GM12864 (cell line): Measurements from ENCODE around the gene KCNJ5.

Experiments
- DNase-seq: peaks from one replicate; pipeline ENCODE4 v3.0.0-alpha.2; 2011; ENCODE audit warnings: low read depth
- H3K4me3 ChIP-seq: 2 replicates; pipeline ENCODE4 v1.5.1; 2011; ENCODE audit warnings: mild to moderate bottlenecking, low read depth, low read length, control low read depth
- TF ChIP-seq, protein P1 (sequence below): IDR thresholded peaks from 2 replicates; pipeline ENCODE4 v1.5.1; 2011; ENCODE audit warnings: low read depth, mild to moderate bottlenecking, moderate library complexity, low read length, control low read depth, inconsistent platforms; ENCODE audit errors: missing control alignments

The KCNJ5 gene

DNA sequence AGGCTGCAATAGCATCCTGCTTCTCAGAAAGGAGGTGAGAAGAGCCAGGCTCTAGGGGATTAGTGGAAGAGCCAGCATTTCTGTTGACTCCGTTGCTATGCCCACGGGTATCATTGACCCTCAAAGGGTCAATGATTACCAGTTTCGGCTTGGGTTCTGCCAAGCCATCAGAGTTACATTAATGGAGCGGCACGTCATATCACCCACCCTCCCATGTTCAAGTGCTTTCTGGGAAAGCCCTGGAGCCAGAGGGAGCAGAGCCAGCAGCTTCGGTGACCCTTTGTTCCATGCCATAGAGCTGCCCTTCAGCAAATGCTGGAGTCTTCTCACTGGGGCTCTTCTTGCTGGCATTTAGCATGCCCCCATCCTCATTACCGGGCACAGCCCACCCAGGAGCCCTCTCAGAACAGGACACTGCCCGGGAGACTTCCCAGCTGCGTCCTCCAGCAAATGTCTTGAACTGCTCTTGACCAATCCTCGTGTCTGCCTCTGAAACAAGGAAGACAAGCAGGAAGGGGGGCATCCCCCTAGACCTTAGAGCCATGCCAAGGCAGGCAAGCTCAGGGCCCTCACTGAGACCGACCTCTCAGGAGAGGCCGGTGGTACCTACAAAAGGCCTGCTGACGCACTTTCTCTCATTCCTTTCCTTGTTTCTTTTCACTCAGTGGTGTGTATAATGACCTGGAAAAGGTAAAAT, 38.7 kb upstream of the KCNJ5 start:
- no peak for DNase-seq
- no peak overlapping the region for H3K4me3 ChIP-seq
- TF ChIP-seq, protein P1, sequence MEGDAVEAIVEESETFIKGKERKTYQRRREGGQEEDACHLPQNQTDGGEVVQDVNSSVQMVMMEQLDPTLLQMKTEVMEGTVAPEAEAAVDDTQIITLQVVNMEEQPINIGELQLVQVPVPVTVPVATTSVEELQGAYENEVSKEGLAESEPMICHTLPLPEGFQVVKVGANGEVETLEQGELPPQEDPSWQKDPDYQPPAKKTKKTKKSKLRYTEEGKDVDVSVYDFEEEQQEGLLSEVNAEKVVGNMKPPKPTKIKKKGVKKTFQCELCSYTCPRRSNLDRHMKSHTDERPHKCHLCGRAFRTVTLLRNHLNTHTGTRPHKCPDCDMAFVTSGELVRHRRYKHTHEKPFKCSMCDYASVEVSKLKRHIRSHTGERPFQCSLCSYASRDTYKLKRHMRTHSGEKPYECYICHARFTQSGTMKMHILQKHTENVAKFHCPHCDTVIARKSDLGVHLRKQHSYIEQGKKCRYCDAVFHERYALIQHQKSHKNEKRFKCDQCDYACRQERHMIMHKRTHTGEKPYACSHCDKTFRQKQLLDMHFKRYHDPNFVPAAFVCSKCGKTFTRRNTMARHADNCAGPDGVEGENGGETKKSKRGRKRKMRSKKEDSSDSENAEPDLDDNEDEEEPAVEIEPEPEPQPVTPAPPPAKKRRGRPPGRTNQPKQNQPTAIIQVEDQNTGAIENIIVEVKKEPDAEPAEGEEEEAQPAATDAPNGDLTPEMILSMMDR: no peak

DNA sequence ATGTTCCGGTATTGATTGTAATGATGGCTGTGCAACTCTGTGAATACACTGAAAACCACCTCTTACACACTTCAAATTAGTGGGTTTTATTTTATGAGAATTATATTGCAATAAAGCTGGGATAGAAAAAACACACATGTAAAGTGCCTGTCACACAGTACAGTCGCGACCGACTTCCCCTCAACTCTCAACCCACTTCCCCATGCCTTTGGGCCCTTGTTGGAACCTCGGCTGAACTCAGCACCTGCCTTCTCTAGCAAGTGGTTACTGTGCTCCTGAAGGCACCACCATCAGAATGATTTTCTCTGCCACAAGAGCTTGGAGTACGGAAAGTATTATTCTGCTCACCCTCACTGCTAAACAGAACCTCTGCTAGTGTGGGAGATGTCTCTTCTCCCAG, 37.6 kb upstream of the KCNJ5 start:
- H3K4me3 ChIP-seq: no peak overlapping the region
- no peak for DNase-seq
- TF ChIP-seq, protein P1: no peak

GRCh38 chr11:128854841-128855240, 36.3 kb upstream of the KCNJ5 start:
- TF ChIP-seq, protein P1: no peak
- DNase-seq: no peak
- H3K4me3 ChIP-seq: no peak overlapping the region

DNA sequence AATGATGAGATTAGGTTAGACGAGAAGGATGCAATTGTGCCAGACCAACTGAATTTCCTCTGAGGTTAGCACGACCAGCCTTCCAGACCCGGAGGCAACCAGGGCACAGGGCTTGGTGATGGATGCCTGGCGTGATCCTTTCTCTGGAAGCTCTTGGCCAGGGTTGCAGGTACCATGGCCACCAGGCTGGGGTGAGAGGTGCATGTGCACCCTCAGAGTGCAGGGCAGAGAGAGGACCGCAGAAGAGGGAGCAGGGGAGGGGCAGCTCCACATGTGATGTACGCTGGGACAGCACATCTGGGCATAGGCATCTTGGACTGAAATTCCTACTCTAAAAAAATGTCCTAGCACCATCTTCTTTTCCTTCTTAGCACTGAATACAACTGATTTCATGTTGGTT, 34.9 kb upstream of the KCNJ5 start:
- no peak overlapping the region for H3K4me3 ChIP-seq
- TF ChIP-seq, protein P1: no peak

DNA sequence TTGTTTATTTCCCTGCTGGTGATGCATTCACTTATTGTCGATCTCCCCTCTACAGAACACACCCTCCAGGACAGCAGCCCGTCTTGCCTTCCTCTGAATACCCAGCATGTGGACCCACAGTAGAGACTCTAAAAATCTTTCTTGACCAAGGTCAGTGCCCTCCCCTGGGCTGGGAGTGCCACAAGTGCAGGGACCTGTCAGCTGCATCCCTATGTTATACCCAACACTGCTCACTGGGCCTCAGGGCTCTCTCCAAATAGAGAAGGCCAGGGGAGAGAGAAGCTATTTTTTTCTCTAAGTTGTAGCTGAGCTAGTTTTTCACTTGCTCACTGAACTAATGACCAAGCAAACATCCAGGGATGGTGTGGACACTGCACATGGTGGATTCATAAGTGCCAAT, 33.8 kb upstream of the KCNJ5 start:
- H3K4me3 ChIP-seq: no peak overlapping the region
- no peak for DNase-seq
- TF ChIP-seq, protein P1: no peak

More for the DNA sequence above, 34.9 kb upstream of the KCNJ5 start:
- no peak for DNase-seq

GRCh38 chr11:128859563-128860441, 31.4 kb upstream of the KCNJ5 start:
- H3K4me3 ChIP-seq: no peak overlapping the region
- TF ChIP-seq, protein P1: peak; percentile 98
- DNase-seq: peak; percentile 12
